Activated T-helper 17 cell treated with anti-CD3 and anti-CD28 coated beads, Interleukin-2, amount 50 U/mL, for 72 hours (primary cell): ENCODE results near the gene XDH. TPM values are rescaled to one million over a fixed set of nuclear protein-coding genes. Genes with fewer than 3 reads are reported as not detected.

ENCODE experiments used
- total RNA-seq, 2 donors: library from RNA; stranded (reverse); gene quantifications; one replicate each; pipeline ENCODE4 v1.2.3, GENCODE V29; 2022

The XDH gene
- total RNA-seq, 2 donors from 2014 or later = 1.4 TPM; not detected in 1

Other genes starting within 250 kb of the XDH start
- under 1 TPM; 0.53 to 0.67 TPM for gene CAPN14, start 197.2 kb downstream of the XDH start, total RNA-seq
- 1 to 10 TPM; 1.1 TPM for gene EHD3, start 180.6 kb downstream of the XDH start, total RNA-seq
- not detected for gene SRD5A2, start 166.2 kb upstream of the XDH start, total RNA-seq